IPS-18c (cell line): ENCODE measurements around the gene NRG4.

Experiments
- H3K4me3 ChIP-seq: 2 replicates; pipeline ENCODE4 v1.7.0; 2013; ENCODE audit warnings: low read depth, mild to moderate bottlenecking, low read length, moderate library complexity; ENCODE audit not compliant: insufficient read depth
- H3K9me3 ChIP-seq: one replicate; pipeline ENCODE4 v1.6.1; 2013; ENCODE audit warnings: mild to moderate bottlenecking, low read length, moderate library complexity; ENCODE audit not compliant: control insufficient read depth, insufficient read depth

NRG4 gene

GRCh38 chr15:75905231-75905630 is 107.0 kb downstream of the NRG4 start:
- Histone ChIP-seq H3K4me3 (no peak overlapping the region), H3K9me3 (no peaks in the 10 kb centered on the region)

- H3K9me3 ChIP-seq: no peaks in the 10 kb centered on the region
These were observed 108.6 kb downstream of the NRG4 start, which contains the start of gene FBXO22 for GRCh38 chr15:75903331-75904239. FBXO22 (plus strand) TSS chr15:75903878; CDS start chr15:75903964, 86 bp downstream.

GRCh38 chr15:75902129-75902557 is 110.1 kb downstream of the NRG4 start:
- Histone ChIP-seq H3K9me3 (no peaks in the 10 kb centered on the region), H3K4me3 (no peak overlapping the region)

More at GRCh38 chr15:75903331-75904239, 108.6 kb downstream of the NRG4 start, which contains the start of gene FBXO22:
- peak within 1 kb of the TSS; percentile 97 for H3K4me3 ChIP-seq

- Histone ChIP-seq H3K9me3 (no peaks in the 10 kb centered on the region), H3K4me3 (no peak overlapping the region)
These were observed 111.6 kb downstream of the NRG4 start for GRCh38 chr15:75900577-75900976.

- H3K9me3 ChIP-seq: no peaks in the 10 kb centered on the region
- H3K4me3 ChIP-seq: no peak overlapping the region
These were observed 116.5 kb downstream of the NRG4 start for GRCh38 chr15:75895731-75896130.

- H3K9me3 ChIP-seq: no peaks in the 10 kb centered on the region
- no peak overlapping the region for H3K4me3 ChIP-seq
These were observed 120.3 kb downstream of the NRG4 start for GRCh38 chr15:75891895-75892294.
